Hepatocyte (in vitro differentiated cells): ENCODE data around the gene GLDC. TPM values are rescaled to one million over a fixed set of nuclear protein-coding genes. Genes with fewer than 3 reads are reported as not detected.

Experiments used
- DNase-seq: peaks from one replicate; pipeline ENCODE4 v3.0.0-alpha.2; 2016; ENCODE audit warnings: low spot score
- H2AFZ ChIP-seq: fragments of 200-600 bp; sonication (generic); 2 replicates; pipeline ENCODE4 v1.6.0; 2016; ENCODE audit warnings: antibody characterized with exemption, mild to moderate bottlenecking
- H3K27ac ChIP-seq: fragments of 200-600 bp; sonication (generic); 2 replicates; pipeline ENCODE4 v1.5.1; 2016; ENCODE audit warnings: mild to moderate bottlenecking
- H3K27me3 ChIP-seq: fragments of 200-600 bp; sonication (generic); 2 replicates; pipeline ENCODE4 v1.6.1; 2016
- H3K36me3 ChIP-seq: fragments of 200-600 bp; sonication (generic); replicated peaks from 2 replicates; pipeline ENCODE4 v1.5.1; 2016; ENCODE audit warnings: low read depth; ENCODE audit not compliant: insufficient read depth
- H3K4me1 ChIP-seq: fragments of 200-600 bp; sonication (generic); 2 replicates; pipeline ENCODE4 v1.5.1; 2016; ENCODE audit warnings: mild to moderate bottlenecking, moderate library complexity; ENCODE audit not compliant: insufficient read depth
- H3K4me2 ChIP-seq: fragments of 200-600 bp; sonication (generic); 2 replicates; pipeline ENCODE4 v1.6.0; 2016
- H3K4me3 ChIP-seq: fragments of 200-600 bp; sonication (generic); 2 replicates; pipeline ENCODE4 v1.5.1; 2016; ENCODE audit warnings: mild to moderate bottlenecking
- H3K79me2 ChIP-seq: fragments of 200-600 bp; sonication (generic); 2 replicates; pipeline ENCODE4 v1.6.0; 2017; ENCODE audit warnings: mild to moderate bottlenecking
- H3K9me2 ChIP-seq: fragments of 200-600 bp; sonication (generic); replicated peaks from 2 replicates; pipeline ENCODE4 v1.6.0; 2017; ENCODE audit warnings: mild to moderate bottlenecking; ENCODE audit not compliant: insufficient read depth
- H3K9me3 ChIP-seq: fragments of 200-600 bp; sonication (generic); 2 replicates; pipeline ENCODE4 v1.5.1; 2016; ENCODE audit warnings: low read depth, mild to moderate bottlenecking
- H4K20me1 ChIP-seq: fragments of 200-600 bp; sonication (generic); 2 replicates; pipeline ENCODE4 v1.6.0; 2016; ENCODE audit warnings: mild to moderate bottlenecking; ENCODE audit not compliant: insufficient read depth, poor library complexity, severe bottlenecking
- CTCF ChIP-seq: fragments of 200-600 bp; sonication (generic); IDR thresholded peaks from 2 replicates; pipeline ENCODE4 v1.5.1; 2016; ENCODE audit warnings: antibody characterized with exemption, mild to moderate bottlenecking; ENCODE audit not compliant: poor library complexity
- EZH2phosphoT487 ChIP-seq: fragments of 200-600 bp; sonication (generic); IDR thresholded peaks from one replicate; pipeline ENCODE4 v1.6.1; 2018; ENCODE audit warnings: antibody characterized with exemption, mild to moderate bottlenecking, low read depth, moderate library complexity; ENCODE audit not compliant: unreplicated experiment, severe bottlenecking
- WGBS: methylation state at CpG from one replicate; pipeline ENCODE4 v1.1.6; 2016; ENCODE audit warnings: low lambda C conversion rate; ENCODE audit errors: missing lambda C conversion rate; 5-methylcytosine and 5-hydroxymethylcytosine counted together
- polyA plus RNA-seq: library from polyadenylated mRNA; unstranded; fragments of >200 nt; fragmentation: Nextera tagmentation; extraction: Ambion mirVana; gene quantifications from 2 replicates; pipeline ENCODE4 v1.2.1, GENCODE V29; 2016
- small RNA-seq: library from RNA; depleted of rRNA; stranded (forward); fragments of <200 nt; gene quantifications from one replicate; pipeline ENCODE3, GENCODE V24; 2014
- total RNA-seq: library from RNA; depleted of rRNA; stranded (reverse); fragments of >200 nt; gene quantifications from 2 replicates; pipeline ENCODE4 v1.2.3, GENCODE V29; 2014

Gene GLDC
- total and polyA plus RNA-seq, 2 experiments from 2014 or later = 15.6 to 18.4 TPM

- H3K27me3 ChIP-seq = no peaks in the 10 kb centered on the region
- no peak overlapping the region for H3K27ac ChIP-seq
- H4K20me1 ChIP-seq = no peaks in the 10 kb centered on the region
- H3K9me2 ChIP-seq = no peaks in the 10 kb centered on the region
- no peak for DNase-seq
- no peaks in the 10 kb centered on the region for H3K9me3 ChIP-seq
- no CpG with 5 or more reads among the region's 2 CpGs for WGBS
- no peak overlapping the region for H3K4me2 ChIP-seq
- H3K36me3 ChIP-seq = no peaks in the 10 kb centered on the region
- TF ChIP-seq EZH2phosphoT487 (no peak), CTCF (no peak)
- no peak overlapping the region for H3K4me3 ChIP-seq
- no peaks in the 10 kb centered on the region for H3K79me2 ChIP-seq
- H3K4me1 ChIP-seq = peaks cover 3% of the 10 kb centered on the region
- no peak overlapping the region for H2AFZ ChIP-seq
These were observed 161.3 kb downstream of the GLDC start for GRCh38 chr9:6484210-6484609.

Small RNA genes within 50 kb of the gene (small RNA-seq; reads per million reads assigned to genes)
- not detected for gene RN7SL123P
- not detected for gene RN7SL25P

Other genes starting within 250 kb of the GLDC start
- gene UHRF2, start 232.5 kb downstream of the GLDC start, total RNA-seq = 40.6 and 42.9 TPM in 2 replicates
- gene UHRF2, start 232.5 kb downstream of the GLDC start, polyA plus RNA-seq = 16.6 TPM in 2 replicates
- gene KDM4C, start 112.2 kb upstream of the GLDC start, total RNA-seq = 27.3 and 28.7 TPM in 2 replicates
- 16.1 and 16.2 TPM in 2 replicates for gene KDM4C, start 112.2 kb upstream of the GLDC start, polyA plus RNA-seq